Smooth muscle cell (in vitro differentiated cells): ENCODE results near the gene OR51F1. TPM values are rescaled to one million over a fixed set of nuclear protein-coding genes. Genes with fewer than 3 reads are reported as not detected.
"Not testable (repeated sequence)": the region's sequence is repeated elsewhere in the genome, so short reads cannot be mapped to it uniquely, and the experiment has no call there.

Experiments
- DNase-seq: peaks from one replicate; lab custom pipeline; 2025; ENCODE audit not compliant: unreplicated experiment; lab: John Stamatoyannopoulos, UW
- H2AFZ ChIP-seq: fragments of 200-600 bp; sonication (generic); 2 replicates; pipeline ENCODE4 v1.6.0; 2016; ENCODE audit warnings: antibody characterized with exemption, low read depth, mild to moderate bottlenecking
- H3F3A ChIP-seq: fragments of 200-600 bp; sonication (generic); 2 replicates; pipeline ENCODE4 v1.6.0; 2017; ENCODE audit warnings: antibody characterized with exemption, low read depth
- H3K27ac ChIP-seq: fragments of 200-600 bp; sonication (generic); 2 replicates; pipeline ENCODE4 v1.5.1; 2016; ENCODE audit warnings: low read depth, mild to moderate bottlenecking
- H3K27me3 ChIP-seq: fragments of 200-600 bp; sonication (generic); 2 replicates; pipeline ENCODE4 v1.6.1; 2016; ENCODE audit warnings: low read depth, mild to moderate bottlenecking
- H3K36me3 ChIP-seq: fragments of 200-600 bp; sonication (generic); 2 replicates; pipeline ENCODE4 v1.5.1; 2016; ENCODE audit warnings: low read depth
- H3K4me1 ChIP-seq: fragments of 200-600 bp; sonication (generic); 2 replicates; pipeline ENCODE4 v1.5.1; 2016; ENCODE audit warnings: low read depth
- H3K4me2 ChIP-seq: fragments of 200-600 bp; sonication (generic); 2 replicates; pipeline ENCODE4 v1.6.0; 2016; ENCODE audit warnings: mild to moderate bottlenecking
- H3K4me3 ChIP-seq: fragments of 200-600 bp; sonication (generic); 2 replicates; pipeline ENCODE4 v1.5.1; 2016; ENCODE audit warnings: mild to moderate bottlenecking
- H3K79me2 ChIP-seq: fragments of 200-600 bp; sonication (generic); 2 replicates; pipeline ENCODE4 v1.6.0; 2016; ENCODE audit warnings: low read depth, mild to moderate bottlenecking
- H3K9ac ChIP-seq: fragments of 200-600 bp; sonication (generic); 2 replicates; pipeline ENCODE4 v1.6.0; 2016; ENCODE audit warnings: low read depth
- H3K9me3 ChIP-seq: fragments of 200-600 bp; sonication (generic); replicated peaks from 2 replicates; pipeline ENCODE4 v1.5.1; 2016; ENCODE audit warnings: low read depth
- H4K20me1 ChIP-seq: fragments of 200-600 bp; sonication (generic); 2 replicates; pipeline ENCODE4 v1.6.0; 2016; ENCODE audit warnings: low read depth
- WGBS: methylation state at CpG from one replicate; pipeline ENCODE4 v1.1.7; 2016; ENCODE audit warnings: low lambda C conversion rate; 5-methylcytosine and 5-hydroxymethylcytosine counted together
- polyA plus RNA-seq: library from polyadenylated mRNA; unstranded; fragments of >200 nt; fragmentation: Nextera tagmentation; extraction: Ambion mirVana; gene quantifications from 2 replicates; pipeline ENCODE4 v1.2.1, GENCODE V29; 2016
- small RNA-seq: library from RNA; depleted of rRNA; stranded (forward); fragments of <200 nt; gene quantifications from one replicate; pipeline ENCODE3, GENCODE V24; 2014
- total RNA-seq: library from RNA; depleted of rRNA; stranded (reverse); fragments of >200 nt; gene quantifications from 2 replicates; pipeline ENCODE4 v1.2.3, GENCODE V29; 2014
- TF ChIP-seq, protein P1 (sequence below): fragments of 200-600 bp; sonication (generic); IDR thresholded peaks from 2 replicates; pipeline ENCODE4 v1.5.1; 2017; ENCODE audit warnings: borderline replicate concordance, mild to moderate bottlenecking, antibody characterized with exemption; ENCODE audit not compliant: insufficient read depth, poor library complexity, severe bottlenecking

The OR51F1 gene
- total and polyA plus RNA-seq, 2 experiments from 2014 or later: not detected

DNA sequence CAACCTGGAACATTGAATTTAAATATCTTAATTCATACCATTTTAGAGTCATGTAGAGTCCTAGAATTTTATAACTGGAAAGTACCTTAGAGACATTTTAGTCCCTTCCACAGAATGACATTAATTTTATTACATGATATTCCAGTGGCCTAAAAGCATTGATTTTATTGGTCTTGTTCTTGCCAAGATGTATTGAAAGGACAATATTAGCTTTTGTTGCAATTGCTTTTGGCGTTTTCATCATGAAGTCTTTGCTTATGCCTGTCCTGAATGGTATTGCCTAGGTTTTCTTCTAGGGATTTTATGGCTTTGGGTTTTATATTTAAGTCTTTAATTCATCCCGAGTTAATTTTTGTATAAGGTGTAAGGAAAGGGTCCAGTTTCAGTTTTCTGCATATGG is 29.0 kb downstream of the OR51F1 start:
- Histone ChIP-seq H3K4me1 (no peaks in the 10 kb centered on the region), H3K4me3 (no peak overlapping the region), H3K36me3 (no peaks in the 10 kb centered on the region), H3F3A (no peaks in the 10 kb centered on the region), H3K4me2 (no peak overlapping the region), H4K20me1 (no peaks in the 10 kb centered on the region), H2AFZ (no peak overlapping the region), H3K9ac (no peak overlapping the region), H3K79me2 (no peaks in the 10 kb centered on the region), H3K27me3 (no peaks in the 10 kb centered on the region), H3K9me3 (no peaks in the 10 kb centered on the region), H3K27ac (no peak overlapping the region)
- TF ChIP-seq, protein P1, sequence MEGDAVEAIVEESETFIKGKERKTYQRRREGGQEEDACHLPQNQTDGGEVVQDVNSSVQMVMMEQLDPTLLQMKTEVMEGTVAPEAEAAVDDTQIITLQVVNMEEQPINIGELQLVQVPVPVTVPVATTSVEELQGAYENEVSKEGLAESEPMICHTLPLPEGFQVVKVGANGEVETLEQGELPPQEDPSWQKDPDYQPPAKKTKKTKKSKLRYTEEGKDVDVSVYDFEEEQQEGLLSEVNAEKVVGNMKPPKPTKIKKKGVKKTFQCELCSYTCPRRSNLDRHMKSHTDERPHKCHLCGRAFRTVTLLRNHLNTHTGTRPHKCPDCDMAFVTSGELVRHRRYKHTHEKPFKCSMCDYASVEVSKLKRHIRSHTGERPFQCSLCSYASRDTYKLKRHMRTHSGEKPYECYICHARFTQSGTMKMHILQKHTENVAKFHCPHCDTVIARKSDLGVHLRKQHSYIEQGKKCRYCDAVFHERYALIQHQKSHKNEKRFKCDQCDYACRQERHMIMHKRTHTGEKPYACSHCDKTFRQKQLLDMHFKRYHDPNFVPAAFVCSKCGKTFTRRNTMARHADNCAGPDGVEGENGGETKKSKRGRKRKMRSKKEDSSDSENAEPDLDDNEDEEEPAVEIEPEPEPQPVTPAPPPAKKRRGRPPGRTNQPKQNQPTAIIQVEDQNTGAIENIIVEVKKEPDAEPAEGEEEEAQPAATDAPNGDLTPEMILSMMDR: no peak
- 84% methylated on average over 2 of the region's 2 CpGs for WGBS
- no peak for DNase-seq

DNA sequence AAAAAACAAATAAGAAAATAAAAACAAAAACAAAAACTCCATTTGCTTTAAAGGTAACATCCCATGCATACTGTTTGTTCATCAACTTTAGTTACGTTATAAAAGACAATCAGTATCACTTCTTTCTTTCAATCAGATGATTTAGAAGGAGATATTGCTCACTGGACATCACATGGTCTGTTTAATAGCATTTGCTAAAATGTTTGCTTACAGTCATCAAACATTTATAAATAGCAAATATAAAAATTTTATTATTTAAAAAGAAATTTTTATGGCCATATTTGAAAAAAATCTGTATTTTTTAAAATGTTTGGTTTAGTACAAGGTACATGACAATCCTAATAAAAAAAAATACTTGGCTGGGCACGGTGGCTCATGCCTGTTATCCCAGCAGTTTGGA is 42.6 kb downstream of the OR51F1 start:
- Histone ChIP-seq H3K4me1 (no peaks in the 10 kb centered on the region), H2AFZ (no peak overlapping the region), H3K27ac (no peak overlapping the region), H3K36me3 (no peaks in the 10 kb centered on the region), H3K79me2 (no peaks in the 10 kb centered on the region), H3K4me2 (no peak overlapping the region), H3F3A (no peaks in the 10 kb centered on the region), H3K9ac (no peak overlapping the region), H3K9me3 (no peaks in the 10 kb centered on the region), H4K20me1 (no peaks in the 10 kb centered on the region), H3K4me3 (no peak overlapping the region), H3K27me3 (no peaks in the 10 kb centered on the region)
- 85% methylated on average over 2 of the region's 2 CpGs for WGBS
- TF ChIP-seq, protein P1: no peak
- DNase-seq: no peak

DNA sequence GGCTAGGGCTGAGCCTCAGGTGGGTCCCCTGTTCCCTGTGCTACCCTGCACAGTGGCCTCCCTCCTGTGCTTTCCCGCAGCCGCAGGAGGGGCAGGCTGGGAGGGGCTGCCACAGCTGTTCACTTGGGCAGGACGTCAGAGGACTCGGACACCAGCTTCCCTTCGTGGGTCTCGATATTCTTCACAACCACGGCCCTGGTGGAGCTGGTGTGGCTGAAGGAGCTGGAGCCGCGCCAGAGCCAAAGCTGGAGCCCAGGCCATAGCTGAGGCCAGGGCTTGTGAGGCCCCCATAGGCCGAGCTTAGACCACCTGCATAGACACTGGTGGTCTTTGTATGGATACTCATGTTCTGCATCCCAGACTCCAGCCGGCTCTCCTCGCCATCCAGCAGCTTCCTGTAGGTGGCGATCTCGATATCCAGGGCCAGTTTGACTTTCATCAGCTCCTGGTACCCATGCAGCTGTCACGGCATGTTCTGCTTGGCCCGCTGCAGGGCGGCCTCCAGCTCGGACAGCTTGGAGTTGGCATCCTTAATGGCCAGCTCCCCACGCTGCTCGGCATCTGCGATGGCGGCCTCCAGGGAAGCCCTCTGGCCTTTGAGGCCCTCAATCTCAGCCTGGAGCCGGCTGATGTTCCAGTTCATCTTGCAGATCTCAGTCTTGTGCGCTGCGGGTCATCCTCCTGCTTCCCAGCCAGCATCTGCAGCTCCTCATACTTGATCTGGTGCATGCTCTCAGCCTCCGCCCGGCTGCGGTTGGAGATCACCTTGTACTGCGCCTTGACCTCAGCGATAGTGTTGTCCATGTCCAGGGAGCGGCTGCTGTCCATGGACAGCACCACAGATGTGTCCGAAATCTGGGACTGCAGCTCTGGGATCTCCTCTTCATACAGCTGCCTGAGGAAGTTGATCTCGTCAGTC is 46.9 kb downstream of the OR51F1 start:
- not testable (repeated sequence) for H3K4me1 ChIP-seq, H3K4me3 ChIP-seq, H4K20me1 ChIP-seq, H3K4me2 ChIP-seq, H2AFZ ChIP-seq, H3K27ac ChIP-seq, H3K9me3 ChIP-seq, H3K36me3 ChIP-seq, H3F3A ChIP-seq, H3K79me2 ChIP-seq, DNase-seq, H3K27me3 ChIP-seq, H3K9ac ChIP-seq
- WGBS: 89% methylated on average over 33 of the region's 33 CpGs

Small RNAs within 50 kb of the gene (small RNA-seq; reads per million reads assigned to genes)
- not detected for gene RF00091

Other genes starting within 250 kb of the OR51F1 start
- not detected in 2 replicates for gene OR52M1, start 224.7 kb downstream of the OR51F1 start, total RNA-seq
- gene OR52M1, start 224.7 kb downstream of the OR51F1 start, polyA plus RNA-seq: not detected in 2 replicates
- not detected in 2 replicates for gene OR52I2, start 188.2 kb downstream of the OR51F1 start, total RNA-seq
- 0.02 TPM in 1 of 2 replicates, not detected in the other for gene OR52I2, start 188.2 kb downstream of the OR51F1 start, polyA plus RNA-seq
- gene OR52I1, start 175.9 kb downstream of the OR51F1 start, total RNA-seq: not detected in 2 replicates
- not detected in 2 replicates for gene OR52I1, start 175.9 kb downstream of the OR51F1 start, polyA plus RNA-seq
- 10.7 and 18.9 TPM in 2 replicates for gene TRIM68, start 161.7 kb downstream of the OR51F1 start, total RNA-seq
- 7.8 and 10.7 TPM in 2 replicates for gene TRIM68, start 161.7 kb downstream of the OR51F1 start, polyA plus RNA-seq
- gene OR51D1, start 132.5 kb downstream of the OR51F1 start, total RNA-seq: not detected in 2 replicates
- not detected in 2 replicates for gene OR51D1, start 132.5 kb downstream of the OR51F1 start, polyA plus RNA-seq
- gene OR51E1, start 126.0 kb downstream of the OR51F1 start, total RNA-seq: not detected in 2 replicates
- gene OR51E1, start 126.0 kb downstream of the OR51F1 start, polyA plus RNA-seq: not detected in 2 replicates
- gene OR51E2, start 72.1 kb downstream of the OR51F1 start, total RNA-seq: not detected in 2 replicates
- gene OR51E2, start 72.1 kb downstream of the OR51F1 start, polyA plus RNA-seq: not detected in 2 replicates
- not detected in 2 replicates for gene MMP26, start 65.2 kb downstream of the OR51F1 start, total RNA-seq
- gene MMP26, start 65.2 kb downstream of the OR51F1 start, polyA plus RNA-seq: not detected in 2 replicates
- gene OR52R1, start 34.4 kb upstream of the OR51F1 start, total RNA-seq: not detected in 2 replicates
- not detected in 2 replicates for gene OR52R1, start 34.4 kb upstream of the OR51F1 start, polyA plus RNA-seq
- gene OR51F2, start 51.4 kb upstream of the OR51F1 start, total RNA-seq: not detected in 2 replicates
- gene OR51F2, start 51.4 kb upstream of the OR51F1 start, polyA plus RNA-seq: not detected in 2 replicates
- not detected in 2 replicates for gene OR51S1, start 79.3 kb upstream of the OR51F1 start, total RNA-seq
- gene OR51S1, start 79.3 kb upstream of the OR51F1 start, polyA plus RNA-seq: not detected in 2 replicates
- gene OR51T1, start 112.0 kb upstream of the OR51F1 start, total RNA-seq: not detected in 2 replicates
- not detected in 2 replicates for gene OR51T1, start 112.0 kb upstream of the OR51F1 start, polyA plus RNA-seq
- not detected in 2 replicates for gene OR51A7, start 133.8 kb upstream of the OR51F1 start, total RNA-seq
- not detected in 2 replicates for gene OR51A7, start 133.8 kb upstream of the OR51F1 start, polyA plus RNA-seq
- gene OR51G2, start 149.4 kb upstream of the OR51F1 start, total RNA-seq: not detected in 2 replicates
- gene OR51G2, start 149.4 kb upstream of the OR51F1 start, polyA plus RNA-seq: not detected in 2 replicates
- not detected in 2 replicates for gene OR51G1, start 154.4 kb upstream of the OR51F1 start, total RNA-seq
- gene OR51G1, start 154.4 kb upstream of the OR51F1 start, polyA plus RNA-seq: not detected in 2 replicates
- not detected in 2 replicates for gene OR51A4, start 177.7 kb upstream of the OR51F1 start, total RNA-seq
- gene OR51A4, start 177.7 kb upstream of the OR51F1 start, polyA plus RNA-seq: not detected in 2 replicates
- not detected in 2 replicates for gene OR51A2, start 185.8 kb upstream of the OR51F1 start, total RNA-seq
- gene OR51A2, start 185.8 kb upstream of the OR51F1 start, polyA plus RNA-seq: not detected in 2 replicates
- gene OR51L1, start 224.9 kb upstream of the OR51F1 start, total RNA-seq: not detected in 2 replicates
- not detected in 2 replicates for gene OR51L1, start 224.9 kb upstream of the OR51F1 start, polyA plus RNA-seq